ENCODE results near the gene TNIK.
"Not testable (repeated sequence)": the region's sequence is repeated elsewhere in the genome, so short reads cannot be mapped to it uniquely, and the experiment has no call there.

DNA sequence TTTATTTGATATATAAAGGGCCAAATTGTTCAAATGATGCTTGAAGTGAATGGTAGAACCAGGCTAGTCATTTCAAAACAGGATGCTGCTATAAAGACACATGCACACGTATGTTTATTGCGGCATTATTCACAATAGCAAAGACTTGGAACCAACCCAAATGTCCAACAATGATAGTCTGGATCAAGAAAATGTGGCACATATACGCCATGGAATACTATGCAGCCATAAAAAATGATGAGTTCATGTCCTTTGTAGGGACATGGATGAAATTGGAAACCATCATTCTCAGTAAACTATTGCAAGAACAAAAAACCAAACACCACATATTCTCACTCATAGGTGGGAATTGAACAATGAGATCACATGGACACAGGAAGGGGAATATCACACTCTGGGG, 172.4 kb downstream of the TNIK start:
- TF ChIP-seq POLR2A (IDR thresholded peaks at IDR 0.05; ENCODE audit: low read depth, low read length); PAX5 (IDR thresholded peaks at IDR 0.05; ENCODE audit: insufficient read depth, low read length, severe bottlenecking); SPI1 (IDR thresholded peaks at IDR 0.05; ENCODE audit: low read depth, low read length); POLR2AphosphoS5 (IDR thresholded peaks at IDR 0.05; ENCODE audit: low read depth, low read length): not testable (repeated sequence)

Data from GM12891 (cell line).